ENCODE data around the gene SCG3. TPM values are rescaled to one million over a fixed set of nuclear protein-coding genes. Genes with fewer than 3 reads are reported as not detected.

Gene SCG3
- total RNA-seq, 1 donor from 2014 or later = not detected

GRCh38 chr15:51736069-51736468 is 54.8 kb downstream of the SCG3 start:
- H3K36me3 ChIP-seq = no peaks in the 10 kb centered on the region
- no peak for DNase-seq (ENCODE audit: low spot score in 2 of 2)
- no peak for TF ChIP-seq CTCF (IDR thresholded peaks at IDR 0.05)
- no peaks in the 10 kb centered on the region for H3K27me3 ChIP-seq
- H3K27ac ChIP-seq = peak overlapping the region; percentile 76 to 82
- no peaks in the 10 kb centered on the region for H3K9me3 ChIP-seq
- H3K4me3 ChIP-seq = peak overlapping the region in 1 of 2 donors; percentile 93
- intact Hi-C loops (cut with DNase I) = loop anchor here (2.0 to 5.0 kb wide), 3 partner anchors 15 to 91 kb away; partner anchors contain the start of genes TMOD2 and TMOD3
- peaks cover 0 to 4% of the 10 kb centered on the region in 2 donors for H3K4me1 ChIP-seq

- H3K9me3 ChIP-seq = no peaks in the 10 kb centered on the region
- intact Hi-C loops (cut with DNase I) = loop anchor here (2.0 to 5.0 kb wide), 3 partner anchors 14 to 90 kb away; partner anchors contain the start of genes TMOD2 and TMOD3
- no peaks in the 10 kb centered on the region for H3K36me3 ChIP-seq
- H3K4me1 ChIP-seq = peaks cover 0 to 4% of the 10 kb centered on the region in 2 donors
- TF ChIP-seq CTCF (IDR thresholded peaks at IDR 0.05) = no peak
- DNase-seq (ENCODE audit: low spot score in 2 of 2) = peak in 1 of 2 donors; percentile 70
- peak overlapping the region; percentile 92 to 93 for H3K4me3 ChIP-seq
- H3K27me3 ChIP-seq = no peaks in the 10 kb centered on the region
- peak overlapping the region; percentile 76 to 82 for H3K27ac ChIP-seq
Observed at GRCh38 chr15:51736751-51737521, 55.6 kb downstream of the SCG3 start.

GRCh38 chr15:51737522-51738305 is 56.4 kb downstream of the SCG3 start, which contains the start of gene LYSMD2:
Gene LYSMD2 (minus strand): TSS chr15:51737655. CDS start chr15:51737622, 33 bp downstream.
- DNase-seq (ENCODE audit: low spot score in 2 of 2) = peak in 1 of 2 donors; percentile 87
- intact Hi-C loops (cut with DNase I) = loop anchor here (2.0 to 5.0 kb wide), 3 partner anchors 13 to 90 kb away; partner anchors contain the start of genes TMOD2 and TMOD3
- Histone ChIP-seq H3K27ac (peak within 1 kb of the TSS; percentile 76 to 82), H3K36me3 (no peaks in the 10 kb centered on the region), H3K9me3 (no peaks in the 10 kb centered on the region), H3K4me3 (peak within 1 kb of the TSS; percentile 92 to 93), H3K27me3 (no peaks in the 10 kb centered on the region), H3K4me1 (no peaks in the 10 kb centered on the region)
- TF ChIP-seq CTCF (IDR thresholded peaks at IDR 0.05) = no peak

GRCh38 chr15:51738553-51738952 is 57.2 kb downstream of the SCG3 start:
- Histone ChIP-seq H3K36me3 (no peaks in the 10 kb centered on the region), H3K9me3 (no peaks in the 10 kb centered on the region), H3K27me3 (no peaks in the 10 kb centered on the region), H3K4me1 (no peaks in the 10 kb centered on the region), H3K27ac (peak overlapping the region; percentile 76 to 82), H3K4me3 (peak overlapping the region in 1 of 2 donors; percentile 93)
- DNase-seq (ENCODE audit: low spot score in 2 of 2) = no peak
- TF ChIP-seq CTCF (IDR thresholded peaks at IDR 0.05) = no peak
- intact Hi-C loops (cut with DNase I) = loop anchor here (5.0 kb wide), 1 partner anchor 89 kb away; the partner anchor contains the start of gene TMOD3

- Histone ChIP-seq H3K4me1 (no peaks in the 10 kb centered on the region), H3K27me3 (no peaks in the 10 kb centered on the region), H3K27ac (no peak overlapping the region), H3K4me3 (no peak overlapping the region), H3K36me3 (no peaks in the 10 kb centered on the region), H3K9me3 (no peaks in the 10 kb centered on the region)
- no peak for DNase-seq (ENCODE audit: low spot score in 2 of 2)
- no peak for TF ChIP-seq CTCF (IDR thresholded peaks at IDR 0.05)
- intact Hi-C loops (cut with DNase I) = loop anchor here (5.0 kb wide), 1 partner anchor 88 kb away; the partner anchor contains the start of gene TMOD3
Observed at GRCh38 chr15:51739061-51739712, 57.9 kb downstream of the SCG3 start.
